Effector memory CD8-positive, alpha-beta T cell (primary cell): ENCODE data around the gene NOC2L.
"Not testable (repeated sequence)": the region's sequence is repeated elsewhere in the genome, so short reads cannot be mapped to it uniquely, and the experiment has no call there.

Experiments
- ATAC-seq: fragments of 150-1000 bp; cut with Tn5 transposase; replicated peaks from 2 replicates; pipeline ENCODE4 v1.10.0; 2021; ENCODE audit warnings: mild to moderate bottlenecking, moderate library complexity
- DNase-seq, 3 experiments: peaks; one replicate each; pipeline ENCODE4 v3.0.0; 2021
- H3K27ac Mint-ChIP-seq, 2 donors: one replicate each; pipeline ENCODE4 v1.8.0; 2022; ENCODE audit warnings: mild to moderate bottlenecking in 2 of 2, mixed read lengths in 2 of 2, moderate library complexity in 2 of 2
- H3K27me3 Mint-ChIP-seq, 2 donors: one replicate each; pipeline ENCODE4 v1.8.0; 2022; ENCODE audit warnings: mixed read lengths in 2 of 2
- H3K36me3 Mint-ChIP-seq: one replicate; pipeline ENCODE4 v1.8.0; 2022; ENCODE audit warnings: mild to moderate bottlenecking, moderate library complexity, mixed read lengths; ENCODE audit not compliant: insufficient read depth
- H3K4me1 Mint-ChIP-seq, 2 donors: one replicate each; pipeline ENCODE4 v1.8.0; 2022; ENCODE audit warnings: low read depth in 2 of 2, mixed read lengths in 2 of 2
- H3K4me3 Mint-ChIP-seq, 2 donors: one replicate each; pipeline ENCODE4 v1.8.0; 2022; ENCODE audit warnings: mild to moderate bottlenecking in 2 of 2, mixed read lengths in 2 of 2, moderate library complexity in 2 of 2
- H3K9me3 Mint-ChIP-seq, 2 donors: one replicate each; pipeline ENCODE4 v1.8.0; 2022; ENCODE audit warnings: mixed read lengths in 2 of 2

NOC2L gene

GRCh38 chr1:954927-955326 lies 4.1 kb downstream of the NOC2L start:
- H3K4me1 Mint-ChIP-seq: peaks cover 21 to 23% of the 10 kb centered on the region in 2 donors
- peaks cover 38% of the 10 kb centered on the region for H3K36me3 Mint-ChIP-seq
- H3K9me3 Mint-ChIP-seq: no peaks in the 10 kb centered on the region
- no peaks in the 10 kb centered on the region for H3K27me3 Mint-ChIP-seq
- H3K27ac Mint-ChIP-seq: no peak overlapping the region
- DNase-seq (no peak), ATAC-seq (no peak)
- H3K4me3 Mint-ChIP-seq: no peak overlapping the region

GRCh38 chr1:953524-954320 lies 5.3 kb downstream of the NOC2L start:
- Mint-ChIP-seq H3K36me3 (peaks cover 41% of the 10 kb centered on the region), H3K4me1 (peaks cover 20 to 23% of the 10 kb centered on the region in 2 donors), H3K4me3 (no peak overlapping the region), H3K27ac (no peak overlapping the region), H3K9me3 (no peaks in the 10 kb centered on the region), H3K27me3 (no peaks in the 10 kb centered on the region)
- no peak for DNase-seq
- ATAC-seq: no peak

GRCh38 chr1:952603-953002 lies 6.5 kb downstream of the NOC2L start:
- Mint-ChIP-seq H3K36me3 (peaks cover 37% of the 10 kb centered on the region), H3K4me3 (no peak overlapping the region), H3K9me3 (no peaks in the 10 kb centered on the region), H3K4me1 (peaks cover 9 to 15% of the 10 kb centered on the region in 2 donors), H3K27me3 (no peaks in the 10 kb centered on the region), H3K27ac (no peak overlapping the region)
- ATAC-seq (no peak), DNase-seq (no peak)

GRCh38 chr1:952201-952600 lies 6.9 kb downstream of the NOC2L start:
- H3K36me3 Mint-ChIP-seq: peaks cover 33% of the 10 kb centered on the region
- ATAC-seq: no peak
- no peak for DNase-seq
- no peaks in the 10 kb centered on the region for H3K9me3 Mint-ChIP-seq
- H3K27me3 Mint-ChIP-seq: no peaks in the 10 kb centered on the region
- H3K27ac Mint-ChIP-seq: no peak overlapping the region
- H3K4me1 Mint-ChIP-seq: peaks cover 5 to 11% of the 10 kb centered on the region in 2 donors
- no peak overlapping the region for H3K4me3 Mint-ChIP-seq

DNA sequence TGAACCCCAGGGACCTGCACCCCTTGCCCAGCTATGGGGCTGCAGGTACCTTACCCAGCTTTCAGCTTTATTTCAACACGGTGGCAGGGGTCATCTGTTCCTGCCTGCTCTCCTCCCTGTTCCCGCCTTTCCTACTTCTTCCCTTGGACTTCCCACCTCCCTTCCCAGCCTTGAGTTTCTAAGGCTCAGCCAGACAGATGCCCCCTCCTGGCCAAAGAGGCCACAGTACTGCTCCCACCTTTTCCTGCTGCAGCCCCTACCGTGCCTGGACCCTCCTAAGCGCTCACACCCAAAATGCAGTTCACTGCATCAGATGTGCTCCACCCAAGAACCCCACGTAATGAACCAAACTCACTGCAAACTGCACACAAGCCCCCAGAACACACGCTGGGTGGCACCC lies 7.7 kb downstream of the NOC2L start:
- DNase-seq (no peak), ATAC-seq (no peak)
- Mint-ChIP-seq H3K4me3 (no peak overlapping the region), H3K9me3 (no peaks in the 10 kb centered on the region), H3K4me1 (peaks cover 5 to 9% of the 10 kb centered on the region in 2 donors), H3K36me3 (peaks cover 31% of the 10 kb centered on the region), H3K27ac (no peak overlapping the region), H3K27me3 (no peaks in the 10 kb centered on the region)

DNA sequence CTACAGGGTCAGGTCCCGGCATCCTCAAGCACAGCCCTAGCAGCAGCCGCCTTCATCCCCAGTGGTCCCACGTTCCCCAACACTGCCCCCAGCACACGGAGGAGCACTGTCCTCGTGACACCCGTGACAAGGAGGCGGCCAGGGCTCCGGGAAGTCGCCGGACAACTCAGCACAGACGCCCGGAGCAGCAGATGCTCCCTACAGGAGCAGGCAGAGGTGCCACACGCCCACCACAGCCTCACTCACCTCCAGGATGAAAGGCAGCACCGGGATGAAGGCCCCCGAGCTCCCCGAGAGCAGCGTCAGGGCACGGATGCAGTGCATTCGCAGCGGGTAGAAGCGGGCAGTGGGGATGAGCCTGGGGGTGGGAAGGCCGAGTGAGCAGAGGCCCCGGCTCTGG lies 8.2 kb downstream of the NOC2L start:
- Mint-ChIP-seq H3K27me3 (no peaks in the 10 kb centered on the region), H3K9me3 (no peaks in the 10 kb centered on the region), H3K27ac (no peak overlapping the region), H3K4me3 (no peak overlapping the region), H3K4me1 (peaks cover 5 to 9% of the 10 kb centered on the region in 2 donors), H3K36me3 (peaks cover 31% of the 10 kb centered on the region)
- ATAC-seq: no peak
- DNase-seq: no peak

GRCh38 chr1:950268-950667 lies 8.8 kb downstream of the NOC2L start:
- Mint-ChIP-seq H3K27ac (no peak overlapping the region), H3K36me3 (peaks cover 31% of the 10 kb centered on the region), H3K4me3 (no peak overlapping the region)

DNA sequence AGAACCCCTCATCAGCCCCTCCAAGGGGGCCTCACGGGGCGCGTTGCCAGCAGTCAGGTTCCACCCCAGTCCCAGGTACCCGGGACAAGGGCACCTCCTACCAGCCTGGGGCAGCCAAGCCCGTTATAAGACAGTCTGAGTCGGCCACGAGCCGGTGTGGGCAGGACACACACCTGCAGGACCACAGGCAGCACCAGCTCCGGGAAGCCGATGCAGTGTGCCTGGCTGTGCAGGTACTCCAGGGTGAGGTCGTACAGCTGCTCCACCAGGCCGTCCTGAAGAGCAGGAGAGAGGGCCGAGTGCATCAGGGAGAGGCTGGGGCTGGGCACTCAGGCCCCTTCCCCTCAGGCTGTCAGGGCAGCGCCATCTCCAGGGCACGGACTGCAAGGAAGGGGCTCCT lies 11.1 kb downstream of the NOC2L start:
- Mint-ChIP-seq H3K4me3 (no peak overlapping the region), H3K4me1 (peaks cover 3 to 6% of the 10 kb centered on the region in 2 donors), H3K27ac (no peak overlapping the region), H3K36me3 (peaks cover 19% of the 10 kb centered on the region), H3K9me3 (no peaks in the 10 kb centered on the region), H3K27me3 (peaks cover 0 to 6% of the 10 kb centered on the region in 2 donors)
- ATAC-seq (no peak), DNase-seq (no peak)

More at GRCh38 chr1:950268-950667, 8.8 kb downstream of the NOC2L start:
- DNase-seq (no peak), ATAC-seq (no peak)
- H3K9me3 Mint-ChIP-seq: no peaks in the 10 kb centered on the region
- H3K27me3 Mint-ChIP-seq: no peaks in the 10 kb centered on the region
- H3K4me1 Mint-ChIP-seq: peaks cover 8% of the 10 kb centered on the region in 2 donors

GRCh38 chr1:946811-947210 lies 12.2 kb downstream of the NOC2L start:
- not testable (repeated sequence) for H3K4me3 Mint-ChIP-seq, H3K9me3 Mint-ChIP-seq, ATAC-seq

GRCh38 chr1:945688-946556 lies 13.1 kb downstream of the NOC2L start:
- DNase-seq: no peak
- Mint-ChIP-seq H3K27me3 (peaks cover 6 to 17% of the 10 kb centered on the region in 2 donors), H3K9me3 (no peaks in the 10 kb centered on the region), H3K4me3 (no peak overlapping the region), H3K27ac (no peak overlapping the region), H3K36me3 (peaks cover 19% of the 10 kb centered on the region), H3K4me1 (peaks cover 7 to 8% of the 10 kb centered on the region in 2 donors)
- ATAC-seq: no peak

More at GRCh38 chr1:946811-947210, 12.2 kb downstream of the NOC2L start:
- H3K4me1 Mint-ChIP-seq, H3K27ac Mint-ChIP-seq, DNase-seq, H3K27me3 Mint-ChIP-seq: not testable (repeated sequence)
- peaks cover 18% of the 10 kb centered on the region for H3K36me3 Mint-ChIP-seq

DNA sequence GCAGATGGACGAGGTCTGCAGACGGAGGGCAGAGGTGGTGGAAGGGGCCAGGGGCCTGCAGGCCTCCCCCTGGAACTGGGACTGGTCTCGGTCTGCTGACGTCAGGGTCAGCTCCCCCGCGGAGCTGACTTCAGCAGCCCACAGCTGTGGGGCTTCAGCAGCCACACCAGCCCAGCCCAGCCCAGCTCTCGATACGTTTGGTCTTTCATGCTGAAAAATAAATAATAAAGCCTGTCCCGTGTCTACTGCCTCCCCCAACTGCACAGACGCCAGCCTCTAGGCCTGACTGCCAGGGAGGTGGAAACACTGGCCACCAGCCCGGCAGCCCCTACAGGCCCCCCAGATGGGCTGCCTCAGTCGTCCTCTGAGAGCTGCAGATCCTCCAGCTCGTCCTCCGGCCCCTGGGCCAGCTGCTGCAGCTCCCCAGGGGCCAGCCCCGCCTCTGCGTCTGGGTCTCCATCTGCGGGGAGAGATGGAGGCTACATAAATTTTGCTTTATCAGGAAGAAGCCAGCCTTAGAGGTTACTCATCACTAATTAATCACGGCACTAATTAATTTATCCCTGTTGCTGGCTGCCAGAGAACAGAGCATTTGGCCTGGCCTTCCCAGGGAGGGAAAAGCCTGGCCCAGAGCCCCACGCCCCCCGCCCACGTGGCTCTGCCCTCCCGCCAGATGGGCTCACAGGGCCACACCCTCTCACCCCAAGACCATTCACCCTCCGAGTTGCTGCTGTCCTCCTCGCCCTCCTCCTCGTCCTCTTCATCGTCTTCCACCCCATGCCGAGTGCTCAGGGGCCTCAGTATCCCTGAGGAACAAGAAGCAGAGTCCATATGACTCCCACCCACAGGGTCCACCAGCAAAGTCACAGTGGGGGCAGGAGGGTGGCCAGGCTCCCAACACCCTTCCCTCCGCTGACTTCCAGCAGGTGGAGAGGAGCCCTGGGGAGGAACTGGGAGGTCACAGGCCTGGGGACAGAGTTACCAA lies 14.4 kb downstream of the NOC2L start:
- H3K4me1 Mint-ChIP-seq: peaks cover 7 to 8% of the 10 kb centered on the region in 2 donors
- peaks cover 16% of the 10 kb centered on the region for H3K36me3 Mint-ChIP-seq
- no peaks in the 10 kb centered on the region for H3K9me3 Mint-ChIP-seq
- peak overlapping the region in 1 of 2 donors; percentile 19 for H3K4me3 Mint-ChIP-seq
- H3K27ac Mint-ChIP-seq: no peak overlapping the region
- ATAC-seq (no peak), DNase-seq (no peak)
- H3K27me3 Mint-ChIP-seq: peaks cover 10 to 23% of the 10 kb centered on the region in 2 donors

DNA sequence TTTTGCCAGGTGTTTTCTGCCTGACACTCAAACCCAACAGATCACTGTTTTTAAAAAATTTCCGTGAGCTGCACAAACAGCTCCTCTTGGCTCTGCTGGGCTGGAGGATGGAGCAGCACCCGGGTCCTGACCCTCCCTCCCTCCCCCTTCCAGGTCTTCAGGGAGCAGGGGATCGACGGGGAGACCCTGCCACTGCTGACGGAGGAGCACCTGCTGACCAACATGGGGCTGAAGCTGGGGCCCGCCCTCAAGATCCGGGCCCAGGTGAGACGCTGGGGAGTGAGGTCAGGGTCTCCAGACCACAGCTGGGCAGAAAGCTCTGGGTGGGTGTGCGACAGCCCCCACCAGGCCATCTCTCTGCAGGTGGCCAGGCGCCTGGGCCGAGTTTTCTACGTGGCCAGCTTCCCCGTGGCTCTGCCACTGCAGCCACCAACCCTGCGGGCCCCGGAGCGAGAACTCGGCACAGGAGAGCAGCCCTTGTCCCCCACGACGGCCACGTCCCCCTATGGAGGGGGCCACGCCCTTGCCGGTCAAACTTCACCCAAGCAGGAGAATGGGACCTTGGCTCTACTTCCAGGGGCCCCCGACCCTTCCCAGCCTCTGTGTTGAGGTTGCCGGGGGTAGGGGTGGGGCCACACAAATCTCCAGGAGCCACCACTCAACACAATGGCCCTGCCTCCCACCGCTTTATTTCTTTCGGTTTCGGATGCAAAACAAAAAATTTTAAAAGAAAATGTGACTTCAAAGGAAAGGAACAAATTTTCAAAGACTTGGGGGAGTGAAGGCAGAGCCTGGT lies 15.3 kb downstream of the NOC2L start:
- Mint-ChIP-seq H3K4me3 (no peak overlapping the region), H3K36me3 (peaks cover 9% of the 10 kb centered on the region), H3K27me3 (peaks cover 15 to 32% of the 10 kb centered on the region in 2 donors), H3K27ac (no peak overlapping the region), H3K4me1 (peaks cover 7 to 10% of the 10 kb centered on the region in 2 donors), H3K9me3 (no peaks in the 10 kb centered on the region)
- ATAC-seq (no peak), DNase-seq (no peak)
